Measurements from ENCODE around the gene MYBBP1A.

- TF ChIP-seq EZH2 (IDR thresholded peaks at IDR 0.05; ENCODE audit: insufficient read depth, poor library complexity, severe bottlenecking) (no peak), EZH2phosphoT487 (IDR thresholded peaks at IDR 0.05; ENCODE audit: insufficient read depth, low read depth) (no peak)
Measured at GRCh38 chr17:4527134-4527533, 28.1 kb downstream of the MYBBP1A start.

Measured in GM23248 (cell line).